Uterus (tissue), 4 donors: ENCODE results near the gene TGFB1. TPM values are rescaled to one million over a fixed set of nuclear protein-coding genes. Genes with fewer than 3 reads are reported as not detected.

Experiments
- DNase-seq, 2 donors: peaks; one replicate each; pipeline ENCODE4 v3.0.0-alpha.2; 2019 to 2020
- H3K27ac ChIP-seq, 2 donors: fragments of 200-600 bp; sonication (generic); 1 replicate in 1 of 2; 2 replicates in 1 of 2; pipeline ENCODE4 v1.5.1; 2016 to 2018
- H3K27me3 ChIP-seq, 2 donors: fragments of 200-600 bp; sonication (generic); one replicate each; pipeline ENCODE4 v1.5.1; 2018 to 2019; ENCODE audit warnings: control low read depth in 1 of 2
- H3K36me3 ChIP-seq, 2 donors: fragments of 200-600 bp; sonication (generic); one replicate each; pipeline ENCODE4 v1.5.1; 2019; ENCODE audit warnings: control low read depth in 1 of 2
- H3K4me1 ChIP-seq, 2 donors: fragments of 200-600 bp; sonication (generic); one replicate each; pipeline ENCODE4 v1.5.1; 2018 to 2019; ENCODE audit warnings: control low read depth in 1 of 2
- H3K4me3 ChIP-seq, 2 donors: fragments of 200-600 bp; sonication (generic); 1 replicate in 1 of 2; 2 replicates in 1 of 2; pipeline ENCODE4 v1.5.1; 2018 to 2019; ENCODE audit warnings: mild to moderate bottlenecking in 1 of 2
- H3K9me3 ChIP-seq, 2 donors: fragments of 200-600 bp; sonication (generic); one replicate each; pipeline ENCODE4 v1.5.1; 2019; ENCODE audit warnings: control low read depth in 1 of 2
- POLR2A ChIP-seq, 2 donors: fragments of 450-650 bp; IDR thresholded peaks; one replicate each; pipeline ENCODE4 v1.6.1; 2016; ENCODE audit warnings: antibody characterized with exemption in 2 of 2, mild to moderate bottlenecking in 1 of 2, moderate library complexity in 1 of 2
- intact Hi-C: fragments of 100-400 bp; cut with DNase I; formaldehyde crosslinking; loops from one replicate; pipeline ENCODE4 v1.15.1; 2023; ENCODE audit warnings: low total_unique reads
- total RNA-seq, 4 donors: library from RNA; depleted of rRNA in 3 of 4; stranded (reverse); fragments of >200 nt in 3 of 4; gene quantifications; one replicate each; pipeline versions ENCODE4 v1.1.0 to v1.2.4, GENCODE V29; 2014 to 2023
- TF ChIP-seq, protein P1 (sequence below), 4 experiments: fragments of 200-600 bp in 2 of 4; fragments of 450-650 bp in 2 of 4; sonication (generic) in 2 of 4; IDR thresholded peaks; one replicate each; pipeline ENCODE4 v1.5.1; 2016 to 2019; ENCODE audit warnings: antibody characterized with exemption in 4 of 4, mild to moderate bottlenecking in 2 of 4, moderate library complexity in 1 of 4
- donor health status: DM: yes; HTN: yes; CAD: no.

TGFB1 gene
- total RNA-seq, 4 donors from 2014 or later, result 6.7 to 61.7 (median 15.7) TPM

DNA sequence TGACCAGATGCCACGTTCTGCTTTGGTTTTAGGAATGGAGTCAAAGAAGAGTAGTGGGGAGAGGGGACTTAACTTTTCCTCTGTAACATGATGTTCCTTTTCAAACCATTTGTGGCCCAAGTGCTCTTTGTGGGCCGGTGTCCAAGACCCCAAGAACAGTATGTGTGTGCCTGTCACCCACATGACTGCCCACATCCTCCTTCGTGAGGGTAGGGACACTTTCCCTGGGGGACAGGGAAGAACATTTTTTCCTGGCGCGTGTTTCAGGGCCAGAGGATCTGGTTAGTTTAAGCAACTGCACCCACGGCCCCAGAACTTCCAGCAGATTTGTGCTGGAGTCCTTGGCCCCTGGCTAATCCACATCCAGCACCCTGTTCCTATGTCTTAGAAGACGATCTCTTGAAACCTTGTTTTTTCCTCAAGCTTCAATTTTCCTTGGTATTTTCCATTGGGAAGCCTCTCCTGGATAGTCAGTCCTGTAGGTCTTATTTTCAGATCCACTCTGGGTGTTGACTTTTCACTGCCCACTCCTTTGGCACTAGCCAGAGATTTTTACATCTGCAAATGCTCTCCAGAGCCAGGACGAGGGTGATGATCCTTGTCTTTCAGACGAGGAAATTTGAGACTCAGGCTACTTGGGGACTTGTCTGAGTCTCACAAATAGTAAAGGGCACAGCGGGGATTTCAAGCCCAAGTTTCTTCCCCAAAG is 54.5 kb downstream of the TGFB1 start:
- Histone ChIP-seq H3K9me3 (no peaks in the 10 kb centered on the region), H3K4me3 (no peak overlapping the region), H3K36me3 (no peaks in the 10 kb centered on the region), H3K4me1 (peaks cover 0 to 22% of the 10 kb centered on the region in 2 donors), H3K27ac (peak overlapping the region; percentile 33 to 69), H3K27me3 (no peaks in the 10 kb centered on the region)
- no peak for TF ChIP-seq POLR2A (IDR thresholded peaks at IDR 0.05)
- TF ChIP-seq, protein P1, sequence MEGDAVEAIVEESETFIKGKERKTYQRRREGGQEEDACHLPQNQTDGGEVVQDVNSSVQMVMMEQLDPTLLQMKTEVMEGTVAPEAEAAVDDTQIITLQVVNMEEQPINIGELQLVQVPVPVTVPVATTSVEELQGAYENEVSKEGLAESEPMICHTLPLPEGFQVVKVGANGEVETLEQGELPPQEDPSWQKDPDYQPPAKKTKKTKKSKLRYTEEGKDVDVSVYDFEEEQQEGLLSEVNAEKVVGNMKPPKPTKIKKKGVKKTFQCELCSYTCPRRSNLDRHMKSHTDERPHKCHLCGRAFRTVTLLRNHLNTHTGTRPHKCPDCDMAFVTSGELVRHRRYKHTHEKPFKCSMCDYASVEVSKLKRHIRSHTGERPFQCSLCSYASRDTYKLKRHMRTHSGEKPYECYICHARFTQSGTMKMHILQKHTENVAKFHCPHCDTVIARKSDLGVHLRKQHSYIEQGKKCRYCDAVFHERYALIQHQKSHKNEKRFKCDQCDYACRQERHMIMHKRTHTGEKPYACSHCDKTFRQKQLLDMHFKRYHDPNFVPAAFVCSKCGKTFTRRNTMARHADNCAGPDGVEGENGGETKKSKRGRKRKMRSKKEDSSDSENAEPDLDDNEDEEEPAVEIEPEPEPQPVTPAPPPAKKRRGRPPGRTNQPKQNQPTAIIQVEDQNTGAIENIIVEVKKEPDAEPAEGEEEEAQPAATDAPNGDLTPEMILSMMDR (IDR thresholded peaks at IDR 0.05), result no peak
- no peak for DNase-seq
- intact Hi-C loops, result no loop called here

DNA sequence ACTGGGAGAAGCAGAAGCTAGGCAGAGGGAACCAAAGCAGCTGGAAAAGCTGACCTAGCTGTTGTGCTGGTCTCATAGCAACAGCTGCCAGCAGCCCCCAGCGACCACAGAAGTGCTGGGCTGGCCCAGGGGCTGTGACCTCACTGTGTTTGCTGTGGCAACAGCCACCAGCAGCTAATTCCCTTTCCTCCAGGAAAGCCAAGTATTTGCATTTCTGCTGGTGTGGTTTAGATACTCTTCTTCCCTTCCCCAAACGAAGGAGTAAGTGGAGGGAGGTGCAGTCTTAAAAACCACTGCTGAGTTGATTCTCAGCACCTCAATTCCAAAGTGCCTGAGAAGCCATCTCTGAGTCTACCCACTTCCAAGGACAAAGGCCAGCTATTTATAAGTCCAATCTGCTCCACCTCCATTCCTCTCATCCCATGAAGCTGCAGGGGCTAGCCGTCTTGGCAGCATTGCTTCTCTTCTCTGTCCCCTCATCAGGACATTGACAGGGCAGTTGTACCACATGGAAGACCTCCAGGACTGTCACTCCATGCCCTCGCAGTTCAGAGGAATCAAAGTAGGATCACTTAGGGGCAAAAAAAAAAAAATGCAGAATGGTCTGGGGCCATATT is 55.3 kb downstream of the TGFB1 start:
- Histone ChIP-seq H3K36me3 (no peaks in the 10 kb centered on the region), H3K9me3 (no peaks in the 10 kb centered on the region), H3K4me1 (peaks cover 0 to 22% of the 10 kb centered on the region in 2 donors), H3K4me3 (no peak overlapping the region), H3K27ac (peak overlapping the region; percentile 33 to 69), H3K27me3 (no peaks in the 10 kb centered on the region)
- TF ChIP-seq, protein P1 (IDR thresholded peaks at IDR 0.05), result no peak
- TF ChIP-seq POLR2A (IDR thresholded peaks at IDR 0.05), result no peak
- intact Hi-C loops, result no loop called here
- peak in 1 of 2 donors; percentile 46 for DNase-seq

DNA sequence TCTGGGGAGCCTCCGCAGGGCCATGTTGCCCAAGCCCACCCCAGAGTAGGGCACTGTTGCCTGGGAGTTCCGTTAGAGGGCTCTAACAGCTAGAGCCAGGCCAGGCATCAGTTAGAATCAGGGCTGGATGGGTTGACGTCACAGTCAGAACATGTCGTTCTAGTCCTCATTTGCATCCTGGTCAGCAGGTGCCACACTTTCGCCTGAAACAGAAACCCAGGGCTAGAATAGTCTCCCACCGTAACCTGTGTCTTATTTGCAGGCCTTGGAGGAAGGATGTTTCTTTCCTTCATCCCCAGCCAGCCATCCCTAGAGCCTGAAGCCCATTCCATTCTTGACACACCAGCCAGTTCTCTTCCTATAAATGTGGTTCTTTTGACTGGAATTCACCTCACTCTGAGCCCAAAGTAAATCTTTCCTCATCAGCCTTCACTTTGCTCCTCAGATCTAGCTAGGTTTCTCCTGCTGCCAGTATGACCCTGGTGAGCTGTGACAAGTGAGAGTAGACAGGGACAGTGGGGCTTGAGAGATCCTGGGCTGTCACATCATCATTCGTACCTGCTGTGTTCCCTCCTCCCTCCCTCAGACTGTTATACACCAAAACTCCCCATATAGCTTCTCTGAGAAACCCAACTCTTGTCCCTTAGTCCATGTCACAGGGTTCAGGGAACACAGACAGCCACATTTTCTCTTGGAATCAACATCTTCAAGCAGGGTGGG is 55.9 kb downstream of the TGFB1 start:
- Histone ChIP-seq H3K27ac (peak overlapping the region; percentile 33 to 69), H3K4me1 (peaks cover 0 to 22% of the 10 kb centered on the region in 2 donors), H3K36me3 (no peaks in the 10 kb centered on the region), H3K9me3 (no peaks in the 10 kb centered on the region), H3K4me3 (no peak overlapping the region), H3K27me3 (no peaks in the 10 kb centered on the region)
- intact Hi-C loops, result no loop called here
- TF ChIP-seq, protein P1 (IDR thresholded peaks at IDR 0.05), result no peak
- TF ChIP-seq POLR2A (IDR thresholded peaks at IDR 0.05), result no peak
- DNase-seq, result no peak

DNA sequence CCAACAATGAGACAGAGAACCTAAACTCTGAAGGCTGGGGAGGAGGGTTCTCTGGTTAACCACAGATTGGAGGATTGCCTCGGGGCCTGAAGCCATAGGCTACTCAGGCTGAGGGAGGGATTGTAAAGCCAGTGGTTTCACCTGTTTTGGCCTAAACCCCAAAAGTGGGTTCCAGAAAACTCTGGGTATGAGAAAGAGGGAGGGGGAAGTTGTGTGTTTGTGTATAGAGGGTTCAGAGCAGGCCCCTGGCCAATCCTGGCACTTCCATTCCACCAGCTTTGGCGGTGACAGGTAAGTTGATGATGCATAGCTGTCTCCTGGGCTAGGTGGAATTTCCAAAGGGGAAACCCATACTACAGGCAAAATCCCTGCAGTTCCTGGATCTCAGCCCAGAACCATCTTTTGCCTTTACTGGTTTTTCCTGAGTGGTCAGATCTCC is 57.3 kb downstream of the TGFB1 start:
- no peak overlapping the region for H3K4me3 ChIP-seq
- H3K9me3 ChIP-seq, result no peaks in the 10 kb centered on the region
- peaks cover 0 to 22% of the 10 kb centered on the region in 2 donors for H3K4me1 ChIP-seq
- TF ChIP-seq POLR2A (IDR thresholded peaks at IDR 0.05), result no peak
- TF ChIP-seq, protein P1 (IDR thresholded peaks at IDR 0.05), result no peak
- no peak for DNase-seq
- intact Hi-C loops, result no loop called here
- H3K27me3 ChIP-seq, result no peaks in the 10 kb centered on the region
- peak overlapping the region in 1 of 2 donors; percentile 17 for H3K27ac ChIP-seq
- no peaks in the 10 kb centered on the region for H3K36me3 ChIP-seq

DNA sequence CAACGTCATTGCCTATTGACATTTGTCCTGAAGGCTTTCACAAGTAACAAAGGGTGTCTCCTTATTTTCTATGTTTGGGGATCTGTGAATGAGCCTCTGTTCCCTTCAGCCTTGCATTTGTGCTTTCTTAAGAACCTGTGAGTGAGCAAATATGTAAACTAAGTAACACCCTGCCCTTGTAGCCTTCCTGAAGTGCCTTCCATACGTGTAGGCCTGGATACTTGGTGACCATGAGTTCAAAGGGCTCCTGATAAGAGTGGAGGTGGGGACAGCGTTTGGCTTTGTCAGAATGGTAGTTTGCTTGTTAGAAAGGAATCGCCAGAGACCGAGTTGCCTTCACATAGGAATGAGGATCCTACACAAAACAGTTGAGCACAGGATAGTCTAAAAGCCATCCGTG is 58.2 kb downstream of the TGFB1 start:
- no peak overlapping the region for H3K27ac ChIP-seq
- TF ChIP-seq, protein P1 (IDR thresholded peaks at IDR 0.05), result no peak
- TF ChIP-seq POLR2A (IDR thresholded peaks at IDR 0.05), result no peak
- no peaks in the 10 kb centered on the region for H3K9me3 ChIP-seq
- H3K4me3 ChIP-seq, result no peak overlapping the region
- no peak for DNase-seq
- intact Hi-C loops, result no loop called here
- H3K36me3 ChIP-seq, result no peaks in the 10 kb centered on the region
- peaks cover 0 to 22% of the 10 kb centered on the region in 2 donors for H3K4me1 ChIP-seq
- H3K27me3 ChIP-seq, result no peaks in the 10 kb centered on the region
